Loucy (cell line): Measurements from ENCODE around the gene ARID3B.

Experiments used
- H2AFZ ChIP-seq: fragments of 200-600 bp; sonication (generic); 2 replicates; pipeline ENCODE4 v1.6.0; 2016; ENCODE audit warnings: antibody characterized with exemption, mild to moderate bottlenecking, low read length, moderate library complexity
- H3F3A ChIP-seq: fragments of 200-600 bp; 2 replicates; pipeline ENCODE4 v1.6.0; 2016; ENCODE audit warnings: antibody characterized with exemption, low read depth, mild to moderate bottlenecking
- H3K27me3 ChIP-seq: fragments of 200-600 bp; sonication (generic); 2 replicates; pipeline ENCODE4 v1.6.1; 2014; ENCODE audit warnings: low read length, mild to moderate bottlenecking; ENCODE audit not compliant: insufficient read depth, poor library complexity, severe bottlenecking
- H3K36me3 ChIP-seq: fragments of 200-600 bp; sonication (generic); 2 replicates; pipeline ENCODE4 v1.6.1; 2016; ENCODE audit warnings: low read length; ENCODE audit not compliant: insufficient read depth
- H3K4me1 ChIP-seq: fragments of 200-600 bp; sonication (generic); 2 replicates; pipeline ENCODE4 v1.5.1; 2014; ENCODE audit warnings: low read length, mild to moderate bottlenecking; ENCODE audit not compliant: insufficient read depth, poor library complexity, severe bottlenecking
- H3K4me2 ChIP-seq: fragments of 200-600 bp; sonication (generic); 2 replicates; pipeline ENCODE4 v1.6.0; 2014; ENCODE audit warnings: antibody characterized with exemption, low read length, low read depth, mild to moderate bottlenecking; ENCODE audit not compliant: poor library complexity, severe bottlenecking
- H3K4me3 ChIP-seq: fragments of 200-600 bp; sonication (generic); 2 replicates; pipeline ENCODE4 v1.5.1; 2014; ENCODE audit warnings: low read length, mild to moderate bottlenecking, mixed read lengths; ENCODE audit not compliant: poor library complexity, severe bottlenecking
- H3K79me2 ChIP-seq: fragments of 200-600 bp; sonication (generic); 2 replicates; pipeline ENCODE4 v1.6.1; 2014; ENCODE audit warnings: low read length; ENCODE audit not compliant: insufficient read depth
- H3K9ac ChIP-seq: fragments of 200-600 bp; sonication (generic); 2 replicates; pipeline ENCODE4 v1.6.0; 2014; ENCODE audit warnings: mild to moderate bottlenecking, low read depth, low read length, moderate library complexity; ENCODE audit not compliant: poor library complexity, severe bottlenecking
- H3K9me2 ChIP-seq: fragments of 200-600 bp; sonication (generic); replicated peaks from 2 replicates; pipeline ENCODE4 v1.6.1; 2016; ENCODE audit warnings: low read depth, low read length, mixed read lengths
- H3K9me3 ChIP-seq: fragments of 200-600 bp; sonication (generic); 2 replicates; pipeline ENCODE4 v1.6.1; 2014; ENCODE audit warnings: mild to moderate bottlenecking, antibody characterized with exemption, low read length, low read depth; ENCODE audit not compliant: insufficient read depth
- H4K20me1 ChIP-seq: fragments of 200-600 bp; sonication (generic); 2 replicates; pipeline ENCODE4 v1.6.0; 2014; ENCODE audit warnings: antibody characterized with exemption, low read length, mild to moderate bottlenecking; ENCODE audit not compliant: insufficient read depth, poor library complexity, severe bottlenecking
- CTCF ChIP-seq: fragments of 200-600 bp; sonication (generic); conservative IDR thresholded peaks from 2 replicates; pipeline ENCODE4 v1.5.1; 2014; ENCODE audit warnings: mild to moderate bottlenecking, antibody characterized with exemption, low read length
- EZH2phosphoT487 ChIP-seq: fragments of 200-600 bp; IDR thresholded peaks from 2 replicates; pipeline ENCODE4 v1.6.1; 2018; ENCODE audit warnings: antibody characterized with exemption, mild to moderate bottlenecking, moderate library complexity, borderline replicate concordance

ARID3B gene

DNA sequence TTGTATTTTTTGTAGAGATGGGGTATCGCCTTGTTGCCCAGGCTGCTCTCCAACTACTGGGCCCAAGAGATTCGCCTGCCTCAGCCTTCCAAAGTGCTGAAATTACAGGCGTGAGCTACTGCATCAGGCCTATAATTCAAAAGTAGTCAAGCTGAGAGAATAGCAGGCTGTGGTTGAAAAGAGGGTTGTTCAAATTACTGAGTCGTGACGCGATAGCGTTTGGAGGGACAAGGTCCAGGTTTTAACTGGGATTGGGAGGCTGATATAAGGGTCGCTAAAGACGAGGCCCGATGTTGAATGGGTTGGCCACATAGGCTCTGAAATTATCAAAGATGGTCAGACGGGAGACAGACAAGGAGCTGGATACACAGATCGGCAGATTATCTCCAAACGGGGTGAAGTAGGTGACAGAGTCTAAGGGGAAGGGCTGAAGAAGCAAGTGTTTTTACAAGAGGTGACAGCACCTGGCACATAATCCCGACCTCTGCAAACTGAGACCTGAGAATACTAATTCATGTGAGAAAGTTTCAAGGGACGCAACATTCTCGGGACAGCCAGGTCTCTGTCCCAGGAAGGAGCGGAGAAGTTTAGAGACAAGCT, 759 bp upstream of the ARID3B start:
- Histone ChIP-seq H3K9ac (peak overlapping the region; percentile 84), H3K4me3 (peak overlapping the region; percentile 83), H3K27me3 (no peaks in the 10 kb centered on the region), H3K4me2 (peak overlapping the region; percentile 97), H3F3A (peaks cover 14% of the 10 kb centered on the region; the same call in 1 of the 2 replicates), H3K9me3 (no peaks in the 10 kb centered on the region), H3K4me1 (peaks cover 23% of the 10 kb centered on the region), H3K79me2 (peaks cover 21% of the 10 kb centered on the region; the same call in 1 of the 2 replicates), H2AFZ (peak overlapping the region; percentile 71), H4K20me1 (peaks cover 19% of the 10 kb centered on the region), H3K9me2 (no peaks in the 10 kb centered on the region), H3K36me3 (no peaks in the 10 kb centered on the region)
- TF ChIP-seq CTCF, result no peak
- no peak for TF ChIP-seq EZH2phosphoT487

DNA sequence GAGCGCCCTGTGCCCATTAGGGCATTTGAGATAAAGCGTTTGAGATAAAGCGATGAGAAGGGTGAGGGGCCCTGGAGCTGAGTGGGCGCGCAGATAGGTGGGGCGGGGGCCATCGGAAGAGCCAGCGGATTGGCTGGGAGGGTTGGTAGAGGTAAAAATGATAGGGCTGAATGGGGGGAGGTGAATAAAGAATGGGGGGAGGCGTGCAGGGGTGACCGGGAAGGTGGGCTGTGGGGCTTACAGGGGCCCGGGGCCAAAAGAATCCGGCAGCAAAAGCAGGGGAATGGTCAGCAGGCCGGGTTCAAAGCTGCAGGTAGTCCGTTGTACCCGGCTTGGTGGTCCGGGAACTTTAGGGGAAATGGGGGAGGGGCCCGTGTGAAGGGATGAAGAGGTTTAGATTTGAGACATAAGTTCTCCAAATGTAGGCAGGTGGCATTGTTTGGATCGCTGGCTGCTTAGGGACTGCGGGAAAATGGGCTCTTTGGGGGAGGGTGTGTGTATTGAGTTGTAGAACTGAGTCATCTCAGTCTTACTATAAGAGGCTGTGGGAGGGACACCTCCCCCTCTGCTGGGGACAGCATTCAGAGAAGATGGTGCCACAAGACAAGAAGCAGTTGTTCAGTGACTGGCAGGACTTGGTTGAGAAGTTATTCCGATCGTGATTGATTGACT, 610 bp downstream of the ARID3B start:
- Histone ChIP-seq H3K27me3 (no peaks in the 10 kb centered on the region), H3K79me2 (peaks cover 21% of the 10 kb centered on the region; the same call in 1 of the 2 replicates), H4K20me1 (peaks cover 28% of the 10 kb centered on the region), H2AFZ (peak overlapping the region; percentile 90), H3K9me3 (no peaks in the 10 kb centered on the region), H3F3A (peaks cover 19% of the 10 kb centered on the region; the same call in 1 of the 2 replicates), H3K4me1 (peaks cover 33% of the 10 kb centered on the region), H3K4me3 (peak overlapping the region; percentile 93), H3K9me2 (no peaks in the 10 kb centered on the region), H3K9ac (peak overlapping the region; percentile 84), H3K4me2 (peak overlapping the region; percentile 91), H3K36me3 (no peaks in the 10 kb centered on the region)
- TF ChIP-seq CTCF (no peak), EZH2phosphoT487 (no peak)

DNA sequence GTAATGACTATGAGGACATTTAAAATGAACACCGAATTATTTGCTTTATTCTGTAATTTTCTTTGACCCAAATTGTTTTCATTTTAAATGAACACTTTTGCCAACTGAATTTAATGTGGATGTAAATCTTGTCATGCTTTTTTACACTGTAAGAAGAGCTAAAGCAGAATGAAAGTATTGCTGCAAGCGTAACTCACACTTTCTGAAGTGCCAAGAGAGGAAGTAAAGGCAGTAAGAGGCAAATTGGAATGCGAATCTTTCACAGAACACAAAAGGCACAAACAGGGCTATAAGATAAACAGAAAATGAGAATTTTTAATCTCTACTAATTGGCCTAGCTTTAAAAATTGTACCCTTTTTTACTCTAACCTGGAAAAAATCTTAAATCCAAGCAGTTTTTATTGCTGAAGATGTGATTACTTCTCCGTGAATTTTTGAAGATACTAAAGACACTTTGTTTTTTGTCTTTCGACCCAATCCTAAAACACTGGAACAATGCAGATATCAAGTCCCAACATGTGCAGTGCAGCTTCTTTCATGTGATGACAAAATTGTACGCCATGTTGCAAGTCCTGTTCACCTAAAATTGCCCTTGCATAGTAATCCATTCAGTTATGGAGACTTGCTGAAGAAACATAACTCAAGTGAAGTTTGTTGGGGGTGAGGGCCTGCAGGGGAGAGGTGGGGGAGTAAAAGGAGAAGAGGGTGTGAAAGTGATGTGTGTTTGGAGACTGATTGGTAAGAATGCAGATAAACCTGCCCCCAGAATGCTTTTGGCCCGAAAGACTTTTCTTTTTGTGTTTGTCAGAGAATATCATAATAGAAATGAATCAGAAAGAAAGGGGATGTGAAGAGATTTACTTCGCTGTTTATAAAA, 1.4 kb downstream of the ARID3B start:
- no peak overlapping the region for H2AFZ ChIP-seq
- TF ChIP-seq EZH2phosphoT487 (no peak), CTCF (no peak)
- peak overlapping the region; percentile 84 for H3K9ac ChIP-seq
- H3K27me3 ChIP-seq, result no peaks in the 10 kb centered on the region
- peaks cover 23% of the 10 kb centered on the region for H3K79me2 ChIP-seq
- H3K4me1 ChIP-seq, result peaks cover 36% of the 10 kb centered on the region
- H3K9me3 ChIP-seq, result no peaks in the 10 kb centered on the region
- H3K4me3 ChIP-seq, result peak overlapping the region; percentile 93
- H3K36me3 ChIP-seq, result no peaks in the 10 kb centered on the region
- peaks cover 35% of the 10 kb centered on the region for H4K20me1 ChIP-seq
- H3K4me2 ChIP-seq, result peak overlapping the region; percentile 91
- peaks cover 19% of the 10 kb centered on the region; the same call in 1 of the 2 replicates for H3F3A ChIP-seq
- H3K9me2 ChIP-seq, result no peaks in the 10 kb centered on the region
